HG03139 (cell line): ENCODE results near the gene TNFSF18.

ENCODE experiments used
- ATAC-seq: cut with Tn5 transposase; IDR thresholded peaks from one replicate; pipeline ENCODE4 v1.9.1; 2021; ENCODE audit not compliant: unreplicated experiment

TNFSF18 gene

GRCh38 chr1:173039626-173040025, 11.1 kb downstream of the TNFSF18 start:
- no peak for ATAC-seq

- no peak for ATAC-seq
Measured at GRCh38 chr1:173038875-173039554, 11.7 kb downstream of the TNFSF18 start.

- ATAC-seq, result no peak
Measured at GRCh38 chr1:173024543-173024942, 26.2 kb downstream of the TNFSF18 start.

DNA sequence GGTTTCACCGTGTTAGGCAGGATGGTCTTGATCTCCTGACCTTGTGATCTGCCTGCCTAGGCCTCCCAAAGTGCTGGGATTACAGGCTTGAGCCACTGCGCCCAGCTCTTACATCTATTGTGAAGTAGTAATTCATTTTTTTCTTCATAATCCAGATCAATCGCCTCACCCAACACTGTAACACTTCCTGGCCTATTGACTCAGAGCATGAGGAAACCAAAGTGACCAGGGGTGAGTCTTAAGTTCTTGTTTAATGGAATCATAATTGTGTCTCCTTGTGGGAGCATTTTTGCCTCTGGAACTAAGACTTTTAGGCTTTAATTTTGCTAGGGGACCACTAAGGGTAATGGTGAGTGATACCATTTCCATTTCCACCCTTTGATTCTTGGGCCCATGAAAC, 27.4 kb downstream of the TNFSF18 start:
- ATAC-seq, result no peak

DNA sequence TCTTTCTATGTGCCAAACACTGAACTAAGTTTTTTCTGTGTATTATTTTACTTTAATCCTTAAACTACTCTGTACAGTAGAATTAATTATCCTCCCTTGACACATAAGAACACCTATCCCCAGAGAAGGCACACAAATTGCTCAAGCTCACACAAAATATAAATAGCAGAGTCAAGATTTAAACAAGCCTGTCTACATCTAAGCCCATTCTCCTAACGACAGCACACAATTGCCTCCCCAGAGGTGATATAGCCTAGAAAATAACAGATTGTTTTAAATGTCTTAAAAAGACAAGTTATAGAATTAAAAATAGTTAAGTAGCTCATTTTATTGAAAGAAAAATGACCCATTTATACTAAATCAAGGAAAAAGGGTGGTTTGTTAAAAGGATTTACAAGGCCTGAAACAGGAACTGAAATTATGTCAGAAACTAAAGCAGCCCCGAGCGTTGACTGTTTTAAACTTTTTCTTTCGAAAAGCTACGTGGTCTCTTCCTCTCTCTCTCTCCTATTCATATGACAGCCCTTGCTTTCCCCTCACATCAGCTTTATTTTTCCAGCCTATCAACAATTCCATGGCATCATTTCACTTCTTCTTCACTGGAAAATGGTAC, 30.5 kb downstream of the TNFSF18 start:
- ATAC-seq, result peak; percentile 86

GRCh38 chr1:173017792-173018191, 32.9 kb downstream of the TNFSF18 start:
- no peak for ATAC-seq

DNA sequence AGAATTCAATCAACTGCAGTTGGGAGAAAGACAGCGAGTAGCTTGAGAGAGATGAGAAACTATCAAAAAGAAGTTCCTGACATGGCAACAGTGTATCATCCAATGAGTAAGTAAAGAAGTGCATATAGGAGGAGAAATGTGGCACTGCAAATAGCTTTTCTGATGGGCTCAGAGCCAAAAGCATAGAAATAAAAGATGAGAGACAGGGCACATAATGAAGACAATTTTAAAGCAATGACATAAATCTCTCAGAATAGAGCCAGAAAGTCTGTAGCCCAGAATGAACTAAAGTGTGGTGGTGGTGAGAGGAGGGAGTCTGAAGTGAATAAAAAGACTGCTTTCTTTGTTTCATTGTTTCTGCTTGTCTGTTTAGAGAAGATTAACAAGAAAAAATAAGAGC, 34.3 kb downstream of the TNFSF18 start:
- no peak for ATAC-seq

GRCh38 chr1:173015629-173016028, 35.1 kb downstream of the TNFSF18 start:
- no peak for ATAC-seq

DNA sequence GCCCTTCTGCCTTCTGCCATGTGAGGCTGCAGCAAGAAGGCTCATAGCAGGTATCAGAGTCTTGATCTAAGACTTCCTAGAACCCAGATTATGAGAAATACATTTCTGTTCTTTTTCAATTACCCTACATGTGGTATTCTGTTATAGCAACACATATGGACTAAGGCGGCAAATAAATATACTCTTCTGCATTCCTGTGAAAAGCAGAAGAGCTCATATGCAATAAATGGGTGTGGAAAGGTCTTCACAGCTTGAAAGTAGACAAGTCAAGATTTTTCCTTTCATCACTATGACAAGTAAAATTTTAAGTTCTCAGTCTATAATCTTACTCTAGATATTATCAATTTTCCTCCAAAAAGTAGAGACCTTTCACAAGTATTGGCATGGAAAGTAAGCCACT, 36.6 kb downstream of the TNFSF18 start:
- ATAC-seq, result no peak

DNA sequence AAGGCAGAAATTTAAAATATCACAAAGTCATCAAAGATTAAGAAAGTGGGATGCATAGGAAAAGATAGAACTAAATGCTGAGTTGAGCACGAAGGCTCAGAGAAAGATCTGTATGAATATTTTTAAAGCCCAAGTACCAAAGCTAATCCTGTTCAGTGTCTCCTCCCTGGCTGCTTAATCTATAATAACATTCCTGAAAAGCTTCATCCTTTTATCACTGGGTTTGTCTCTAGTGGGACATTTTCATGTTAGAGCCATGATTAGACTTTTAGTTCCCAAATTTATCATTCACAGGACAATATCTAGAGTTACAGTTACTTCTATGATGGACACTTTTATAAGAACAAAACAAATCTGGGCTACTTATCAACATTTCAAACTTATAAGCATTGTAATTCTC, 38.6 kb downstream of the TNFSF18 start:
- ATAC-seq, result no peak

GRCh38 chr1:173009597-173009996, 41.1 kb downstream of the TNFSF18 start:
- no peak for ATAC-seq

DNA sequence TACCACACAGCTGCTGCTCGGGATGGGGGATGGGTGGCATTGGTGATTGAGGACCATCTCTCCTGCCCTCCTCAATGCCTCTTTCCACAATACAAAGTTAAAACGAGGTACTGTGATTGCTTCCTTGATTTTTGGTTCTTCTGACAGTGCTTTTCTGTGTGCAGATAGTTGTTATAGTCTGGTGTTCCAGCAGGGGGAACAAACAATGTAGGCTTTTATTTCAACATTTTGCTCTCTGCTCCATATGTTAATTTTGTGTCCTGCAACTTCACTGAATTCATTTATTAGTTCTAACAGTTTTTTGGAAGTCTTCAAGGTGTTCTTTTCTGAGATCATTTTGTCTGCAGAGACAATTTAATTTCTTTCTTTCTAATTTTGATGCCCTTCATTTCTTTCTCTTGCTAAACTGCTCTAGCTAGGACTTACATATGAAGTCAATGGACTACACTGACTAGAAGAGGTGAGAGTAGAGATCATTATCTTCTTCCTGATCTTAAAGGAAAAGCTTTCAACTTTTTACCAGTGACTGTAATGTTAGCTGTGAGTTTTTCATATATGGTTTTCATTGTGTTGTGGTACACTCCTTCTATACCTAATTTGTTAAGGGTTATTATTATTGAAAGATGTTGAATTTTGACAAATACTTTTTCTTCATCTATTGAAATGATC, 45.4 kb downstream of the TNFSF18 start:
- ATAC-seq, result no peak

DNA sequence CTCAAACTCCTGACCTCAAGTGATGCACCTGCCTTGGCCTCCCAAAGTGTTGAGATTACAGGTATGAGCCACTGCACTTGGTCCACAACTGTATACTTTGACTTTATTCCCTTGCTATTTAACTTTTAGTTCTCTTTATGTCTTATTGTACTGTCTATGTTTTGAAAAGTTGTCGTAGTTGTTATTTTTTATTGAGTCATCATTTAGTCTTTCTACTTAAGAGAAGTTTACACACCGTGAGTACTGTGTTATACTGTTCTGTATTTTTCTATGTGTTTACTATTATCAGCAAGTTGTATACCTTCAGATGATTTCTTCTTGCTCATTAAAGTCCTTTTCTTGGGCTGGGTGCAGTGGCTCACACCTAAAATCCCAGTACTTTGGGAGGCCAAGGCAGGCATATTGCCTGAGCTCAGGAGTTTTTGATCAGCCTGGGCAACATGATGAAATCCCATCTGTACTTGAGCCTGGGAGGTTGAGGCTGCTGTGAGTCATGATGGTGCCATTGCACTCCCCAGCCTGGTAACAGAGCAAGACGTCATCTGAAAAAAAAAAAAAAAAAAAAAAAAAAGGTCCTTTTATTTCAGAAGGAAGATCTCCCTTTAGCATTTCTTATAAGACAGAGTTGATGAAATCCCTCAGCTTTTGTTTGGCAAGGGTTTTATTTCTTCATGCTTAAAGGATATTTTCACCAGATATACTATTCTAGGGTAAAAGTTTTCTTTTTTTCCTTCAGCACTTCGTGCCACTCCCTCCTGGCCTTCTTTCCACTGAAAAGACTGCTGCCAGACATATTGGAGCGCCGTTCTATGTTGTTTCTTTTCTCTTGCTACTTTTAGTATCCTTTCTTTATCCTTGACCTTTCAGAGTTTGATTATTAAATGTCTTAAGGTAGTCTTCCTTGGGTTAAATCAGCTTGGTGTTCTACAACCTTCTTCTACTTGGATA, 47.6 kb downstream of the TNFSF18 start:
- ATAC-seq, result no peak

DNA sequence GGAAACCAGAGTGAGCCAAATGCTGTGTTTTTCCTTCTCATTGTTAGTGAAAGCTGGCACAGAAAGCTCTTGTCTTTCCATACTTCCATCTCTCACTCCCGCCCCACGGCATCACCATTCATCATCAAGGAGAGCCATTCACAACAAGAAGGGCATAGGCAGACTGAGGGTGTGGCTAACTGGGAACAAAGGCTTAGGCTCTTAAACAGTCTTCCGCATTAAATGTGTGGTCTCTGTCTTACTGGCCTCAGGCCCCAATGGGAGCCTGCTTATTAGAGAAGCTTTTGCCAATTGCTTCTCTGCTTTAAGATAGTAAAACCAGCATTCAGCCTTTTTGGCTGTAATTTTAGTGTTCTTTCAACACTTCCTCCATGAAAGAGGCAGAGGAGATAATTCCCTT, 51.4 kb downstream of the TNFSF18 start:
- no peak for ATAC-seq

DNA sequence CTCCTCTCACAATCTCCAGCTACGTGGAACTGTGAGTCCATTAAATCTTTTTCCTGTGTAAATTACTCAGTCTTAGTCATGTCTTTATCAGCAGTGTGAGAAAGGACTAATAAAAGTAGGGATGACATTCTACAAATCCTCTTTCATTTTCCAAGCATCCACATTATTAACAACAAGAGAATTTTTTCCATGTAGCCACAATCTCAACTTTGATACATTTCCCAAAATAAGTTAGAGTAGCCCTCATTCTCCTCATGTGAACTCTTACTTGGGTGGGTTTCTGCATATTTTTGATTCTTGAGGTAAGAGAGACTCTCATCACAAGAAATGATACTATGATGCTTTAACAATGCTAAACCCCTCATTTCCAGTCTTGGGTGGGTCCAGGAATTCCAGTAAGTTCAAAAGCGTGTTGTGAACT, 52.8 kb downstream of the TNFSF18 start:
- ATAC-seq, result no peak

- ATAC-seq, result no peak
Measured at GRCh38 chr1:172993640-172994039, 57.1 kb downstream of the TNFSF18 start.

GRCh38 chr1:172991674-172992400, 58.9 kb downstream of the TNFSF18 start:
- no peak for ATAC-seq

DNA sequence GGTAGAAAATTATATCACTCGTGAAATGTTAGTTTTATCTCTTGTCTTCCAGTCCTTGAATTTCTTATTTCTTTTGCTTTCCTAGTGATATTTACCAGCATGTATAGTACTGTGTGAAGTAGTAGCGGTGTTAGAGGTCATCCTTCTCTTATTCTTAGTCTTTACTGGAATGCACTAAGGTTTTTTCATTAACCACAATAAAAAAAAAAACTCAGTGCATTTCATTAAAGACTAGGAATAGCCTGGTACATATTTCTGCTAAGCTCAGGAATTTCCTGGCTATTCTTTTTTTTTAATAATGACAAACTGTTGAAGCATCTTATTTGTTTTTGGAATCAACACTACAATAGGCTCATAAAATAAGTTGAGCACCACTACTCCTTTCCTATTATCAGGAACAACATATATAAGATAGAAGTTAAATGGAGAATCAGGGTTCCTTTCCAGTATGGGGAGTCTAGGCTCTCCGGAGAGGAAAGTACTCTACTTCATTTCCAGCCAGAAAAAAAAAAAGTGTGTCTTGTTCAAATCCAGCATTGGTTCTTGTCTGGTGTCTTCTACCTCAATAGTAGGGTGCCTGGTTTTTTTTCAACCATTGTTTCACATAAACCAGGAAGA, 60.0 kb downstream of the TNFSF18 start:
- no peak for ATAC-seq
